ENCODE data around the gene CEP95.

Gene CEP95

DNA sequence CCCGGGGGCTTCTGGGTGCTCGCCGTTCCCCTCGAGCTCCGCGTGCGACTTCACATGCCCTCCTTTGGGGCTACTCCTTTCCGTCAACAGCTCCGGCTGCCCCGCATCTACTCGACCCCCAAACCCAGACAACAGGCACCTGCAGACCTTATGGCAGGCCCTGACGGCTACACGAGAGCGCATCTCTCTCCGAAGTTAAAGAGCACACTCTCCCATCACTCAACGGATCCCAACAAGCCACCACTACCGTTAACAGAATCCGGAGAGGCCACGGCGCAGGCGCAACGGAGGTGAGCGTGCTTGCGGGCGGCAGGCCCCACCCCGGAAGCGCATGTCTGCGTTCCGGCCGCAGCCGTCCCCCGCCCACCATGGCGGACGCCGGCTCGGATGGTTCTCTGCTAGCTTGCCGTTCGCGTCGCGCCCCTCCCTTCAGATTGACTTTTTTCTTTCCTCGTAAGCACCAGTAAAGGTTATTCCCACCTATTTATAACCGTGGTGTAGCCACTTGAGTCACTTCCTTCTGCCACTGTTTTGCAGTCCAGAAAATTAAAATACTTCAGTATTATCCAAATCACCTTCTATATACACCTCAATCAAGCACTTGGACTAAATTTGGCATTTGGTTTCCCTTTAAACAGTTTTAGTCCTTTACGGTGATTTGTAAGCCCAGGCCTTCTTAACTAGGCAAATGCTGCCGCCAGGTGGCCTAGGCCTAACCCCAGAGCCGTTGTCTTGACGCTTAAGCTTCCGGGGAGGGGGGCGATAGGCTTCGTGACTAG, 9.8 kb upstream of the CEP95 start, which contains the start of gene POLG2:
POLG2 (minus strand) TSS at position 269 of the 779 bp plus-strand sequence; CDS start at position 183, 86 bp downstream.
- peak; percentile 97 for DNase-seq

DNA sequence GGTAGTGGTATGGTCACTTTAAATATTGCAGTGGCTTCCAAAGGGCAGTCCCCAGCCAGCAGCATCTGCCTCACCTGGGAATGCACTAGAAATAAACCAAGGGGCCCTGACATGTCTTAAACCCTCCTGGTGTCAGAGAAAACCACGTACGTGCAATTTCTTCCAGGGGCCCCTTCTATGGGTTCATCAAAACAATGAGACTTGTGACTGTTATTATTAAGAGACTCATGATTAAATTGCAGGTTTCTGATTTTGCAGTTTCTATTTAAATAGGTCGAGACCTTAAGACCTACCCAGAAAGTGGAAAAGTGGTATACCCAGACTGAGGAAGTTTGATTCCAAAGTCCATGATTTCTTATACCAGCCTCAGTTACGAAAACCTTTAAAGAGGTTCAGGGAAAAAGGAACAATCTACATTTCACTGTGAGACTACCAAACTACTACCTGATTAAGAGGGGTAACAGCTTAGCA, 9.2 kb upstream of the CEP95 start:
- no peak for DNase-seq

DNA sequence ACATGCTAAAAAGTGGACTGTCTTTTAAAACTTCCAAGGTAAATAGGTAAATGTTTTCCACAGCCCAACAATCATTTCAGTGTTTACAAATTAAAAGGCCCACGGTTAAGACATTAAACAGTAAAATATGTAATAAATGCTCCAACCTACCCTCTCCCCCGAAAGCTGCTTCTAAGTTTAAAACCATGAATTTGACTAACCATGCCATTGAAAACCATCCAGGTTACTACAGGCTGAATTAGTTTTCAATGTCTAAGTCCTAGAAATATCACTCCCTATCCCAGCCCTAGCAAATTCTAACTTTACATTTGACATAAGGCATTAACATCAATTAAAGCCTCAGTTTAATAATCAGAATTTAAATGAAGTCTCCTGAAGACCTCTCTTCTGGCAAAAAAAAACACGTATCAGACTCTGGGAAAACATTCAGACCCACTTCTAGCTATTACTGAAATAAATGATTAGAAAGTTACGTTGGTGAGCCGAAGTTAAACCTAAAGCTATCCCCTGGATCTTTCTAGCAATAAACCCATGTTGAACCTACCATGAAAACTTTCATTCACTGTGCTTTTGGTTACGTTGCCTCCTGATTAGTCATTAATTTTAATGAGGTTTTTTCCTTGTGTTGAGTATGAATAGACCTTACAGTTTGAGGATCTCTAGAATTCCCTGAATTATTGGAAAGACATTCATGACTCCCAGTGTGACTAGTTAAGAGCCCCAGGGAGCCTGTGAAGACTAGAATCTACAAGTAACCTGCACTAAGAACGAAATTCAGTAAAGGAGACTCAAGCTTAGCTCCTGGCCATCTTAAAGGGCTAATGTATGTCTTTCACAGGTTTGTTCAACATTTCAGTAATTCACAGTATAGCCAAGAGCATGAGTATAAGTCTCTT, 8.2 kb upstream of the CEP95 start:
- DNase-seq = no peak

DNA sequence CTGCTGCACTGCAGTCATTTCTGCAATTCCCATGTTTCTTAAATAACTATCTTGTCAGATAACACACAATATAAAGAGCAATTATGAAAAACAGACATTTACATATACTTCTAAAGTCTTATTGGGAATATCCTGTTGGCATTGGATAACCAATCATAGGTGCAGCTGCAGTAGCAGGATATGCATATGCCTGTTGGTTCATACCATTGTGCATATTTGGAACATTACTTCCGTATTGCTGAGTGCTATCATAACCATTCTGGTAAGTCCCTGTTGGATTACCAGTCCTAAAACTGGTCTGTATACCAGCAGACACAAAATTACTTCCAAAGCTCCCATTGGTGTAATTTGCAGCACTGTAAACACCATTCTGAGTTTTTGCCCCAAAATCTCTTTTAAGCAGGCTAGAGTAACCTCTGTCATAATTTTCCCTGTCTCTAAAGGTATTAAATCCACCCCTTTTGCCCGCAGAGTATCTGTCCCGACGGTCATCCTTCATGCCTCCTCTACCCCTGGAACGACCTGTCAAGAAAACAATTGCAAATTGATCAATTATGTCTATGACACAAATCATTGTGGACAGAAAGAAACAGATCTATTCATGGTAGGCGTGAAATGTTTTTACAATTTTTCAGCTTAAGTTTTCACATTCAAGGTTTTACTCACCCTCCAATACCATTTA, 6.8 kb upstream of the CEP95 start:
- no peak for DNase-seq

DNA sequence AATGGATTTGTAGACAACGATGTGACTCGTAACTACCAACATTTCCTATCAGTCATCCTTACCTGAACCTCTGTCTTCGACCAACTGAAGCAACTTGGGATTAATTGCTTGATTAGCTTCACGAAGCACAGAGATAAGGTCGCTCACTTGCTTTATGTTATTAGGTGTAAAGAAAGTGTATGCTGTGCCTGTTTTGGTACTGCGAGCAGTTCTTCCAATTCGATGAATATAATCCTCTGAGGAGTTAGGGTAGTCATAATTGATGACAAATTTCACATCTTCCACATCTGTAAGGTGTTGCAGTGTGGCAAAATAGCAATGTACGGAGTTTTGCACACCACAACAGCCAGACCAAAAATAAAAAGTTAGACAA, 6.3 kb upstream of the CEP95 start:
- DNase-seq = no peak

DNA sequence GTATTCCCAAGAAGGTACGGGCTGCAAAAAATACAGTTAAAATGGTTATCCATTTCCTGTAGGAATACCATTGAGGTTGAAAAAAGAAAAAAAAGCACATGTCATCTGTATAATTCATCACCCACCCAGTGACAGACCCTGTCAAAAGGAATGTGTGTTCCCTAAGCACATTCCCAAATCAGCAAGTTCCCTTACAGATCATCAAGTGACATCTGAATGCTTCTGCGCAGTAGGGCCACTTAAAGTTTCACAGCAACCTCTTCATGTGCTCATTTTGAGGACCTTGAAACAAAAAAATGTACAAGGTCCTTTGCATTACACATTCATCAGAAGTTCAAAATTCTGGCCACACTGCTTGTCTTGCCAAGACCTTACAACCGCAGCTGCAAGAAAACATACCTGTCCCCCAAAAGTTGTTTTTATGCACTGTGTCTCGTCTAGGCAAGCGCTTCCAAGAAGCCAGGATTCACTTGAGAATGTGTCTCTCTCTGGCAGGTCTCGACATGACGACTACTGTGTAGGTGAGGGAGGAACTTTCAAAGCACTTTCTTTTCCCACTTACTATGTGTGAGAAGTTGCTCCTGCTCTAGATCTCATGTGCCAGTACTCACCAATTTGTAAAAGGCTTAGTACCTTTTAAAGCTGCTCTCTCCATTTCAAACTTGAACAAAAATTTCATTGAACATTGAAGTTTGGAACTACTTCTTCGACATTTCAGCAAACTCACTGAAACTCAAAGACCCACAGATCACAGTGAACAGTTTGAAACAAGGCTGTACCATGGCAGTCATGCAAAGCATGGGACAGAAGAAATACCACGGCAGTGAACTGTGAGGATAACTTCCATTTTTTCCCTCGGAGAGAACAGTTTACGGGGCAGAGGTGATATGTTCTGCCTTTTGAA, 5.7 kb upstream of the CEP95 start:
- DNase-seq = no peak

DNA sequence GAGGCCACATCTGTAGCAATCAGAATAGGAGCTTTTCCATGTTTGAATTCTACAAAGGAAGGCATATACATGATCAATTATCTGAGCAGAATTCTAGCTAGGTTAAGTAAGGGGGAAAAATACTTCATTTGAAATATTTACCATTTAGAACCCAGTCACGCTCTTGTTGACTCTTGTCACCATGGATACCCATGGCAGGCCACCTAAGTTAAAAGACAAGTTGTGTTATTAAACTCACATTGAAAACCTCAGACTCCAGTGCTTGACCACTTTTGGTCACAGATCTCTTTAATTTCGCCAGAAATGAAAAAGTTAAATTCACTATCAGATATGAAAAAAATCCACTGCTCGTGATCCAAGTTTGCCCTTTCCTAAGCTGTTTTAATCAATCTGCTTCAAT, 4.8 kb upstream of the CEP95 start:
- no peak for DNase-seq

DNA sequence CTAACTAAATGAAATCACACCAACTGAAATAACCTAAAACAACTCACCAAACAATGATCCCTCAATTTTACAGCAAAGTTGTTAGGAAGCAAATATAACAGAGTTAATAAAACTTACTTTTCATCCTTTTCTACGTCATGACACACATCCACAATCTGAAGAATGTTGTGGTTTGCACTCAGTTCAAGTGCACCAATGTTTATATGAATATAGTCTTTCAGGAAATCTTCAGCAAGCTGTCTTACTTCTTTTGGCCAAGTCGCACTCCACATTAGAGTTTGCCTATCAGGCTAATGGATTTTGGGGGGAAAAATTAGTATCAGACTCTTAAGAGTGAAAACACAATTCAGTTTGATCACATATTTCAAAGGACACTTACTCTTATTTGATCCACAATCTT, 4.0 kb upstream of the CEP95 start:
- DNase-seq = no peak

DNA sequence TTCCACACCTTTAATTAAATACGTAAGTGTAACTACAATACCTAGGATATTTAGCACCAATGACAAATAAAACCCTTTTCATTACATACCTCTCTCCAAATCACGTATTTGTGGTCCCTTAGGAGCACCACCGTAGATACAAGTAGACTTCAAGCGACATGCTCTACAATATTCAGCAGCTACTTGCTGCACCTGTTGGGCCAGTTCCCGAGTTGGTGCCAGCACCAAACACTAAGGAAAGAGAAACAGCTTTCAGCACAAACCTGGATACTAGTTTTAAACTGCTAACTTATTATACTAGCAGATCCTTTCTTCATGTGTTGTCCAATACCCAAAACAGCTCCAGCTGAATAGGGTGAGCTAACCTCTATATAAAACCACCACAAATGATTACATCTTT, 3.4 kb upstream of the CEP95 start:
- DNase-seq = no peak

DNA sequence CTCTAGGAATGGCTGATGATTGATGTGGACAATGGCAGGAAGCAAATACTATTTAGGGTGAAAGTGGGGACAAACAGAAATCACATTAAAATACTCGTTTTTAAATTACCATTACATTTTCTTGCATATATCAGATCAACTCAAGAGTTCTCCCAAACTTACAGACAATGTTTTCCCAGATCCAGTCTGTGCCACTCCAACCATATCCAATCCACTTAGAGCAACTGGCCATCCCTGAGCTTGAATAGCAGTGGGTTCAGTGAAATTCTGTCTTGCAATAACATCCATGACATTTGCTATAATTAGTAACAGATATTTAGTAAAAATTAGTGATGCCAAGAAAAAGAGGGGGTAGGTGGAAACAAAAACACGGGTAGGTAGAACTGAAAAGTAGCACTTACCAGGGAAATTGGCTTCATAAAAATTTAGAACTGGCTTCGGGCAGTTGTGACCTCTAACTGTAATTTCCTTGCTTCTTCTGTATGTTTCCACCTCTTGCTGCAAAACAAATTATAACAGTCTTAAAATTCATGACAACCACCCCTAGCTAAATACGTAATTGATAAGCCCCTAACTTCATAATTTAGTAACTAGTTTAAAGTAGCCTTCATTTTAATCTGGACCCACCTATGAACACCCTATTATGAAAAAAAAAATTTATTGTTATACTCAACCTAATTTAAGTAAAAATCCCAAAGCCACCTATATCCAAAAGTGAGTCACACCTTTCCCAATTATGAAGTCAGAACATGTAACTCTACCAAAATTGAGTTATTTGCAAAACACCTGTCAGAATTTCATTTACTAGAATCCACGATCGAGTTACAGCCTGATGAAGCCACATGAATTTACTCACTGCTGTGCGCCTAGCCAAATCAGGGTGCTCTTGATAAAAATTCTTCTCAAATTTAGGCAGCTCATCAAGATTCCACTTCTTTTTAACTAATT, 2.7 kb upstream of the CEP95 start:
- DNase-seq = no peak

DNA sequence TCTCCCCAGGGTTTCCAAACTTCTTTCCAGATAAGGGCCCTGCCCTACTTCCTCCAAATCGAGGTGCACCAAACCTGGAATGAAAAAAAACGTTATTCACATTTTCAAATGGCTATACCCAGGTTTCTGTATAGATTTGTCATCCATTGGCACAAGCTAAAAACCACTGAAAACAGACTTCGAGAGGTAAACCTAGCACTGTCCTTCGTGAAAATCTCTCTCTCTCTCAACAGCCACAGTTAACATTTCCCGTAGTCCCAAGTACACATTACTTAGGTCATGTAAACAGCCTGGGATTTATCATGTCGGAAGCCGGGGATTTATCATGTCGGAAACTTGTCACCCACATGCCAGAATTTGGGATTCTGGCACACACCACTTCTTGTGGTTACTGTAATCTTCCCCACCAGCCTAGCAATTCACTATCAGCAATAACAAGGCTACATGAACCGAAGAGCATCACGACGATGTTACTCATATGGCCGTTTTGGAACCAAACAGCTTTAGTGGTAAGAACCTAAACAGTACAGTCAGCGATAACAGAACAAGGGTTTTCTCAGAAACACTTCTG, 1.9 kb upstream of the CEP95 start:
- DNase-seq = no peak

DNA sequence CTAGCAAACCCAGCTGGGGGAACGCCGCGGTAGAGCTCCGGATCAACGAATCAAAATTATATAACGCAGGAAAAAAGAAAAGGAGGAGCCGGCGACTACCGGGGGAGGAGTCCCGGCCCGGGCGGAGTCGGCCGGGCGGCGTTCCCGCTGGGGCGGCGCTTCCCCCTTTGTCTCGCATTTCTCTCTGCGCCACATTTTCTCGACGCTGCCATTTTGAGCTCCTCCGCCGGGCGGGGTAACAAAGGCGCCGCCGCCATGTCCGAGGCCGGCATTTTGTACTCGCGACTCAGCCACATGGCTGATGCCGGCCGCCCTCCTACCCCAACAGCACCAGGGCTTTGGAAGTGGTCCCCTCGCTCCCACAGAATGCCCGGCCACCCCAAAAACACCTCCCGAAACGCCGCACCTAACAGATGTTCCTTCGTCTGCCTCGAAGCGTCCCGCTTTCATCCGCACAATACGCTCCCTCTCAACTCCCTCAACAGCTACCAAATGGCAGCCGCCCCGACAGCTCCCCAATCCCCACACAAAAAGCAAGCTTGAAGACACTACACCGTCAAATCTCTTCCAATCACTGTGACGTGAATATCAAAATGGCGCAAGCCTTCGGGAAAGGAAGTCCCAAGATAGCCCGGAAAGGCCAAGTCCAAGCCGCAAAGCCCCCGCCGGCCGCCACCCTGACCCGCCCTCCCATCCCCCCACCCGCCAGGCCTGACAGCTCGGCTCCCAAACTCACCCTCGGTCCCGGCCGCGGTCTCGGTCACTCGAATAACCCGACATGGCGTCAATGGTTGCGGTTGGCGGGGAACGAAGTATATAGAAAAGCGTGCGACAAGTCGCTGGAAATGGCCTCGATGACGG, 1.2 kb upstream of the CEP95 start:
- peak; percentile 91 for DNase-seq

DNA sequence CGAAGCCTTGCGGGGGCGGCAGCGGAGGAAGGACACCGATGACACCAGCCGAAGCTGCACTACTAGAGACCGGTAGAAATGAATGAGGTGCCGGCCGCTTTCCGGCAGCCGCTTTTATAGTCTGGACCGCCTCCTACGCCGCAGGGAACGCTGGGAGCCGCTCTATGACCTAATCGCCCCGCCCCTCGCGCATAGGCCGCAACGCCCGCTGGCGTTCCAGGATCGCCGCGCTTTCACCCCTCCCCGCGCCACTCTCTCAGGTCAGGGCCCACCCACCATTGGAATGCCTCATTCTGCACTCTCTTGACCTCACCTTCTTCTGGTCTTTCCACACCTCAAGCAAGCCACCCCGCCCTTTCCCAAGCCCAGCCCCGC, 589 bp upstream of the CEP95 start, which contains the start of gene DDX5:
DDX5 (minus strand) TSS at position 89 of the 375 bp plus-strand sequence. CDS start 170 bp downstream, outside the sequence.
- DNase-seq = peak; percentile 98

DNA sequence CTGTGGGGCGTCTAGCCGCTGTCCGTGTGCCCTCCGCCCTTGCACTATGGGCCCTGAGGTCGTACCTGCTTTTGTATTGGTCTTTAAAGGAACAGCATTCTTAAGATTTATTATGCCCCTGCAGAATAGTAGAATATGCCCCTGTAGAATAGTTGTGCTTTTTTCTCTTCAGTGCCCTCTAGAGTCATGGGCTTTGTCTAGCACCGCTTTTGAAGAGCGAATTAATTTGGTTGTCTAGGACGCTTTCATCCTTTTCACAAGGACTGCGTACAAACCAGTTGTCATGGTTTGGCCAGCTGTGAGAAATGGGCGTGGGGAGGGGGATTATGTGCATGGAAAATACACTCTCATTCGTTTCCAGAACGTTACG, 621 bp downstream of the CEP95 start:
- DNase-seq = peak; percentile 70

DNA sequence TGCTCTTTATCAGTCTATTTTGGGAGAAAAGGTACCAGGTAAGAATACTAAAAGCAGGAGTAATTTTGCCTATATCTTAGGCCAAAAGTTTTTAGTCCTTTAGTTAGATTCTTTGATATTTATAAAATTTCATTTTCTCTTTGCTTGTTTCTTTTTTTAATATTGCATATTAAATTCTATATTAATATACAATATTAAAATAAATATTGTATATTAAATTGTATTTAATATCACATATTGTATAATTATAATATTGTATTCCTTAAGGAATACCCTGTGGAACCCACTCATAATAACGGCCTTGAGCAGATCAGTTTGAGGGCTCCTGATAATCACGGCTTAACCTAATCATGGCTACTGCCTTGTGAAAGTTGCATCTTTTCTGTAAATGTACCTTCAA, 1.9 kb downstream of the CEP95 start:
- no peak for DNase-seq

DNA sequence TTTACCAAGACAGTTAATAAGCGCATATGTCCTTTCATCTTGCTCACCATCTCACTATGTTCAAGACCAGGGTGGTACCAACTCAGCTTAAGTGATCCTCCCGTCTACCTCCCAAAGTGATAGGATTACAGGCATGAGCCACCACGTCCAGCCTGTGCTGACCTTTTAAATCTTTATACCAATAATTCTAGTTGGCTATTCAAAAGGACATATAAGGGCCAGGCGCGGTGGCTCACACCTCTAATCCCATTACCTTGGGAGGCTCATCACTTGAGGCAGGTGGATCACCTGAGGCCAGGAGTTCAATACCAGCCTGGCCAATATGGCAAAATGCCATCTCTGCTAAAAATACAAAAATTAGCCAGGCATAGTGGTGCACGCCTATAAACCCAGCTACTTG, 2.4 kb downstream of the CEP95 start:
- DNase-seq = no peak

DNA sequence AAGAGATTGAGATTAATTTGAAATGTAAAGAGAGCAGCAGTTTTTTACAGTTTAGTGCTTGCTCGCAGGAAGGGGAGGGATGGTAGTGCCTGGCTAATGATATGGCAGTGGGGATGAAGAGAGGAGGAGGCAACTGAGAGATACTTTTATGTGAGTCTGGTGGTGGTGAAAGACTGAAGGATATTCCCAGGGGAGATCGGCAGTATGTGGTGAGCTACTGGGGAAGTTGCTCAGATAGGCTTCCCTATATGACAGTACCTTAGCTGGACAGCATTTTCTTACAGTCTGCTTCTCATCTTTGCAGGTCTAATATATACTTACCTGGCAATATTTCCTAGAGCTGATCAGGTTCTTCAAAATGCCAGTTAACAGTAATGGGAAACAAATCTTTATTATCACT, 8.6 kb downstream of the CEP95 start:
- DNase-seq = no peak

DNA sequence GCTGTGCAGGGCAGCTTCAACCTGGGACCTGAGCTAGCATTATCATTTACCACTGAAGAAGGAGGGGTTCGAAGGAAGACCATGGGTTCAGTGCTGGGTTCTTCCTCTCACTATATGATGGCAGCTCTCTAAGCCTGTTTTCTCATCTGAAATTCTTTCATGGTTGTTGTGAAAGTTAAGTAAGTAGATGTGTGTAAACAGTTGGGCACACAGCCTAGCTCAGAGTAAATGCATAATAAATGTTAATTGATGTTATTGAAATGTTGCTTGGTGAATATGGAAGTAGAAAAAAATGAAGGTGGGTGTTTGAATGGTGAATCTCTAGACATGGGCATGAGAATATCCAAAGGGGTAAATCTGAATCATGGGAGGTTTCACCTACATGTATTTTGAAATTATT, 9.1 kb downstream of the CEP95 start:
- DNase-seq = no peak

DNA sequence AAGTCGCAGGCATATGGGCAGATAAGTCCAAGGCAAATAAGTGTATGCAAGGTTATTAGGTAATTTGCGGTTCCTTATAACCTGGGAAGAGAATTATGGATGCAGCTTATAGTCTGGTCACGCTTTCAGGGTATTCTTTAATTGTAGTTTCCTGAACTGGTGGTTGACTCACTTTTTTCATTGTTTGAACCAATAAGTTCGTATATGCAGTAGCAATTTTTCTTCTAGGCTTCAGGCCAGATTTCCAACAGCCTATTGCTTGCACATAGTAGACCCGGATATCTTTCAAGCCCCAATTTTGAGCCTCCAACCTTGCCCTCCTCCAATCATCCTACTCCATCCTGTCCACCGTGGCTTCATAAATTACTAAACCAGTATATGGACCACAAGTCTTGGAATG, 12.8 kb downstream of the CEP95 start:
- DNase-seq = no peak

DNA sequence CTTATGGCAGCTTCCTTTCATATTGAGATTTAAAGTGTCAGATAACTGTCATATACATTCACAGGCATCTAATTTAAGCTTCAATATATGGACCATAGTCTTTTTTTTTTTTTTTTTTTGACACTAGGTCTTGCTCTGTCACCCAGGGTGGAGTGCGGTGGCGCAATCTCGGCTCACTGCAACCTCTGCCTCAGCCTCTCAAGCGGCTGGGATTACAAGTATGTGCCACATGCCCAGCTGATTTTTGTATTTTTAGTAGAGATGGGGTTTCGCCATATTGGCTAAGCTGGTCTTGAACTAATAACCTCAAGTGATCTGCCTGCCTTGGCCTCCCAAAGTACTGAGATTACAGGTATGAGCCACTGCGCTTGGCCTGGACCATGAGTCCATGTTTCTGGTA, 13.6 kb downstream of the CEP95 start:
- no peak for DNase-seq
